Adipose tissue (tissue), 3 donors: Measurements from ENCODE around the gene EFL1. TPM values are rescaled to one million over a fixed set of nuclear protein-coding genes. Genes with fewer than 3 reads are reported as not detected.

Source experiments
- polyA plus RNA-seq, 3 donors: library from polyadenylated mRNA; stranded (reverse); fragments of 200-250 nt; gene quantifications; one replicate each; pipeline ENCODE4 v1.2.3, GENCODE V29; 2013
- donor health status: healthy with polysubstance abuse.
- donor health status: Bipolar disorder and iron deficiency.
- donor health status: healthy.

EFL1 gene
- polyA plus RNA-seq, 3 donors = 3.5 to 5.7 (median 5.6) TPM

Other genes with a start within 250 kb of the EFL1 start
- gene MEX3B, start 216.7 kb downstream of the EFL1 start, polyA plus RNA-seq = 1 to 10 TPM in 1 of 3 donors, under 1 TPM in 2; 0.56 to 1.2 (median 0.58) TPM
- gene SAXO2, start 84 bp upstream of the EFL1 start, polyA plus RNA-seq = 1 to 10 TPM in 2 of 3 donors, not detected in 1; 1.0 to 3.3 TPM
- under 1 TPM; 0.11 to 0.83 (median 0.79) TPM for gene GOLGA6L10, start 86.7 kb upstream of the EFL1 start, polyA plus RNA-seq
- 1 to 10 TPM in 2 of 3 donors, under 1 TPM in 1; 0.71 to 7.3 (median 1.7) TPM for gene GOLGA6L9, start 167.1 kb upstream of the EFL1 start, polyA plus RNA-seq